HG03066 (cell line): ENCODE measurements around the gene SLC37A3.
"Not testable (repeated sequence)": the region's sequence is repeated elsewhere in the genome, so short reads cannot be mapped to it uniquely, and the experiment has no call there.

Experiments used
- ATAC-seq: cut with Tn5 transposase; IDR thresholded peaks from one replicate; pipeline ENCODE4 v1.9.1; 2021; ENCODE audit warnings: low read depth; ENCODE audit not compliant: unreplicated experiment

Gene SLC37A3

DNA sequence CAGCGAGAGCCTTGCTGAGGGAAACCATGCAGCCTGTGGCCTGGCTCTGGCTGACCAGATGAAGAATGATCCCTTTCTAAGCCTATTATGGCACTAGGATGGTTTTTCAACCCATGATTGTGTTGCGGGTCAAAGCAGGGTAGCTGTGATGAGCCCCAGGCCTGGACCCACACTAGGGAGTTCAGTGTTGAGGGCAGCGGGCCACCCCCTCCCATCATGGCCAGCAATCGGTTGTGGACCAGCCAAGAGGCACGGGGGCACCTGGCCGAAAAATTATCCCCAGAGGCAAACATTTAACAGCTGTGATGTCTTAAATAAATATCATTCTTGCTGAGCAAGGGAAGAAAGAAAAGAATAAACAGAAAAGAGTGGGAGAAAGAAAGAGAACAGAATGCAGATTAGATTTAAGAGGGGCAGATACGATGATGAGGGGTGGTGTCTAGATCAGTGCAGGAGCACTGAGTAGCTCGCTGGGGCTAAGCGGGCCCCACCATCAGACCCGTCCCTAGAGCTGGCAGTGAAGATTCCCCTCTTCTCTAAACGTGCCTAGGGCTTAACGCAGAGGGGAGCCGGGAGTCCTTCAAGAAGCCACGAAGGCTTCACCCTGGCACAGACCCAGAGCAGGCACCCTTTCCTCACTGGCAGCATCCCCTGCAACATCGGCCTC lies 82.7 kb downstream of the SLC37A3 start:
- ATAC-seq: no peak

DNA sequence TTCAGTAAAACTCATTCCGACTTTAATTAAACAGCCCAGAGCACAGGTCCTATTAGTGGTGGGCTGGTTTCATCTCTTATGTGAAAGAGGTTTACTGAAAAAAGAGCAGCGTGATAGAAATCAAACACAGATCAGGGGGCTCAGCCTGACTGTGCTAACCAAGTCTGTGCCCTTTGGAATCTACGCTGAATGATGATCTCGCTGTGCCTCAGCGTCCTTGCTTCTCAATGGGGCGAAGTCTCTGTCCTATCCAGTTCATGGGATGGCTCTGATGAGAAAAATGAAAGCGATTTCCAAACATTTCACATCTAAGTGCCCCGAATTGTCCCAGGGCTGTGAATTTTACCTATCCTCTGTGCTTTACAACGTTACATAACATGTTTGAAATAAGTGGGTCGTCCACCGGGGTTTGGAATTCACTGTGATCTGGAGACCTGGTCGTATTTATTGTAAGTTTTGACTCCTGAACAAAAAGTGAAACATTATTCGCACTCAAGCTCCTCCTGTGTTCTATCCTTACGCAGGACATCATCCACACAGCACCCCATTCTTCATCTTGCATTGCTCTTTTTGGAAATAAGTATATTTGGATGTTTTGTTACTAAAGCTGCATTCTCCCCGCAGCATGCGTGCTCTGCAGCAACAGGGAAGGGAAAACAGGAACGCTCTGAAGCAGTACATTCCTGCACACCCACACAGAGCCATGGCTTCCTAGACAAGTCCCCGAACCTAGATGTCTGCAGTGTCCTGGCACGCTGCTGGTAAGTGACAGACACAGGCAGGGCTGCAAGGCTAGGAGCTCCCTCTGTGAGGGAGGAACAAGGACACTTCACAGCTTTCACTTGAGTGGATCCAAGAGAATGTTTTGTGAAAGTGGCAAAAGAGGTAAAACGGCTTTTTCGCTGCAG lies 83.5 kb downstream of the SLC37A3 start:
- ATAC-seq: no peak

DNA sequence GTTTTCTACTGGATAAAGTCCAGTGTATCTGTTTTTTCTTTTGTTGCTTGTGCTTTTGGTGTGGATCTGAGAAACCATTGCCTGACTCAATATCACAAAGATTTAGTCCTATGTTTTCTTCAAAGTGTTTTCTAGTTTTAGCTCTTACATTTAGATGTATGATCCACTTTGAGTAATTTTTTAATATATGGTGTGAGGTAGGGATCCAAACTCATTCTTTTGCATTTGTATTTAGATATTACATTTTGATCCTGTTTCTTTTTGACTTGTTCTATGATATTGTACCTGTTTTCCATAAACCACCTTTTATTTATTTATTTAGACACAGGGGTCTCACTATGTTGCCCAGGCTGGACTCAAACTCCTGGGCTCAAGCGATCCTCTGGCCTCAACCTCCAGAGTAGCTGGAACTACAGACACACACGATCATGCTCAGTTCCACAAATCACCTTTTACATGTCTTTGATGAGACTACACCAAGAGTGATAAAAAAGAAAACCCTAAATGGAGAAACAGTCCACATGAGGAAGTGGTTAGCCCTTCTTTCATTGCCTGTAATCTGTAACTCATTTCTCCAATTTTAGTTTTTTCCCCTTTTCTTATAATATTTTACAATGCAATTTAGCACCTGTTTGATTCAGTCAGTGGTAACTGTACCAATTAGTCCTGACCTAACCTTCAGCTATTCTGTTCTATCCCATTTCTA lies 86.0 kb downstream of the SLC37A3 start:
- no peak for ATAC-seq

DNA sequence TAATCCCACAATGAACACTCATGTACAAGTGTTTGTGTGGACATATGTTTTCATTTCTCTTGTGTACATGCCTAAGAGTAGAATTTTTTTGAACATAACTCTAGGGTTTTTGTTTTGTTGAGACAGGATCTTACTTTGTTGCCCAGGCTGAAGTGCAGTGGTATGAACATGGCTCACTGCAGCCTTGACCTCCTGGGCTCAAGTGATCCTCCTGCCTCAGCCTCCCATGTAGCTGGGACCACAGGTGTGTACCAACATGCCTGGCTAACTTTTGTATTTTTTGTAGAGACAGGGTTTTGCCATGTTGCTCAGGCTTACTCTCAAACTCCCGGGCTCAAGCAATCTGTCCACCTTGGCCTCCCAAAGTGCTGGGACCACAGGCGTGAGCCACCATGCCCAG lies 87.2 kb downstream of the SLC37A3 start:
- ATAC-seq: not testable (repeated sequence)

DNA sequence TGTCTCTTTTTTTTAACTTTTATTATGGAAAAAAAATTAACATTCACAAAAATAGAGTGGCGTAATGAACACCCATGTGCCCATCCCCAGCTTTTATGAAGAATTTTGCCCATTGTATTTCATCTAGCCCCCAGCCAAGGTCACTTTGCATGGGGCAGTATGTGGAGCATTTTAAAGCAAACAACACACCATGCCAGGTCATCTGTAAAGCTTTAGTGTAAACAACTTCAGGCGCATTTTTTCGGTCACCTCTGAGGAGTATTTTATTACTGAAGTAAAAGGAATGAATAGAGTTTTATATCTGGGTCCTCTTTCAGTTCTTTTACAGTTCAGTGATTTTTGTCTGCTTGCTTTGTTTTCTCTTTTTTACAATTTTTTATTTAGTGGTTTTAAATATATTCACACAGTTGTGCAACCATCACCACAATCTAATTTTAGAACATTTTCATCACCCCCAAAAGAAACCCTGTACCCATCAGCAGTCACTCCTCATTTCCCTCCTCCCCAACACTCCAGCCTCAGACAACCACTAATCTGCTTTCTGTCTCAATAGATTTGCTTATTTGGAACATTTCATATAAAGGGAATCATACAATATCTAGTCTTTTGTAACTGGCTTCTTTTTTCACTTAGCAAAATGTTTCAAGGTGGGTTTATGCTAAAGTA lies 87.9 kb downstream of the SLC37A3 start:
- no peak for ATAC-seq

DNA sequence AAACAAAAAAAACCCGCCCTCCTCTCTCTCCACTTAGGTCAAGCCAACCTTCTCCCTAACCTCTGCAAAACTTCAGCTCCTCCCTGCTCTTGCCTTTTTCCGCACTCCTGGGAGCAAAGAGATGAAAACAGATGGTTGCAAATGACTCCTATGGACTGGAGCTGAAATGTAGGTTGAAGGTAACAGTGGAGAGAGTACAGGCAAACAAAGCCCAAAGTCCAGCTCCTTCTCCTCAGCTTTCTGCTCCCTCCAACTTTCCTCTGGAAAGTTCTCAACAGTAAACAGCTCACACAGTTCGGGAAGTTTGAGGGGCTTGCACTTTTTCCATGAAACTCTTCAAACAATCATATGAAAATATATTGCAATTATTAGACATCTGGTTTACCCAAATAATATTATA lies 90.3 kb downstream of the SLC37A3 start:
- no peak for ATAC-seq

DNA sequence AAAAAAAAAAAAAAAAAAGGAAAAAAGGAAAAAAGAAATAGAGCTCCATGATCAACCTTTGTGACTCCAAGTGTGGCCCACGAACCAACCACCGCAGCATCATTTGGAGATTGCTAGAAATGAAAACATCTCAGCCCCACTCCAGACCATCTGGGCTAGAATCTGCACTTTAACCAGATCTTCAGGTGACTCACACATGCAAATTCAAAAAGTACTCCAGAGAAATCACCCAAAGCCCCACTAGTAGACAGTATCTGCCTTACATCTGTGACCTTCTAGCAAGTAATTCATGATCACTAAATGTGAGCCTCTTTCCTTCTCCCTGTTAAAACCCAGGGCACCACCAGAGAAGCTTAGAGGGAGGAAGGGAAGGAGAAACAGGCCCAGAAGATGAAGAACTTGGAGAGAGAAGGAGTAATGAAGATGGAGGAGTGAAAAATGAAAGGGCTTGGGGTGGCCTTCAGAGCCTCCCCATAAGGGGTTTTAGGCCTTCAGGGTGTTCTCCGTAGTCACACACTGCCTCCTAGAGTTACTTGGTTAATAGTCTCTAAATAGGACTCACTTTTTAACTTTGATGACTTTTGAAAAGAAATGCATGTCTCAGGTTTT lies 94.0 kb downstream of the SLC37A3 start:
- no peak for ATAC-seq

DNA sequence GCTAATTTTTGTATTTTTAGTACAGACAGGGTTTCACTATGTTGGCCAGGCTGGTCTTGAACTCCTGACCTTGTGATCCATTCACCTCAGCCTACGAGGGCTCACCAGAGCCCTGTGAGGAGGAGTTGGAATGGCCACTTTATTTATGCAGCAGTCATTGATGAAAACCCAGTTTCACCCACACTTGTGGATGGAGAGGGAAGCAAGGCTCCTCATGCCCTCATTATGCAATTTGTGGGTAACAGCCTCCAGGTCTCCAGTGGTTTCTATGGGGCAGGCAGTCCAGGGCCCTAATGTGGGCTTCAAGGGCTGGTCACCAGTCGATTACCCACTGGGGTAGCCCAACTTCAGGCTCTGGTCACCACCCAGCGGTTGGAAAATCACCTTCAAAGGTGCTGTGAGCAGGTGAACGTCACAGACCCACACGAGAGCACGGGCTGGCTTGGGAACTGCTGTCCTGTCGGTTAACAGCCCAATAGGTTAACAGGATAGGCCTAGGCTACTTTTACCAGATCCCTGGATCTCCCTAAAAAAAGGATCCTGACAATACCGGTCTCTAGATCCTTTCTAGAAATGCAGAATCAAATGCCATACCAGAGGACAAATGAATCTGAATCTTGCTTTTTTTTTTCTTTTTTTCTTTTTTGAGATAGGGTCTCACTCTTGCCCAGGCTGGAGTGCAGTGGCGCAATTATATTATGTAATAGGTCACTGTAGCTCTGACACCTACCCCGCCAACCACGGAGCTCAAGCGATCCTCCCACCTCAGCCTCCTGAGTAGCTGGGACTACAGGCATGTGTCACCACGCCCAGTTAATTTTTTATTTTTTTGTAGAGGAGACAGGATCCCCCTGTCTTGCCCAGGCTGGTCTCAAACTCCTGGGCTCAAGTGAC lies 97.8 kb downstream of the SLC37A3 start:
- no peak for ATAC-seq

DNA sequence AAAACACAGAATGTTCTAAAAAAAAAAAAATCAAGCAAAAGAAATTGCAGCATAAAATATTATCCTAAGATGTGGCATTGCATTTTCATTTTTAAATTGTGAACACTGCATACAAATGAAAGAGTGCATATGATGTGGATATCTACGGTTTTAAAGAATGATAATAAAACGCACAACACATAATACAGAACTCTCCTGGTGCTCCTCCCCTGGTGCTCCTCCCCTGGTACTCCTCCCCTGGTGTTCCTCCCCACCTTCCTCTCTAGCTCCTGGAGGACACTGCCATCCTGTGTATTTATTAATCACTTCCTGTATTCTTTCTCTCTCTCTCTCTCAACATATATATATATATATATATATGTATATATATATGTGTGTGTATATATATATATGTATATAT lies 100.1 kb downstream of the SLC37A3 start:
- ATAC-seq: no peak

DNA sequence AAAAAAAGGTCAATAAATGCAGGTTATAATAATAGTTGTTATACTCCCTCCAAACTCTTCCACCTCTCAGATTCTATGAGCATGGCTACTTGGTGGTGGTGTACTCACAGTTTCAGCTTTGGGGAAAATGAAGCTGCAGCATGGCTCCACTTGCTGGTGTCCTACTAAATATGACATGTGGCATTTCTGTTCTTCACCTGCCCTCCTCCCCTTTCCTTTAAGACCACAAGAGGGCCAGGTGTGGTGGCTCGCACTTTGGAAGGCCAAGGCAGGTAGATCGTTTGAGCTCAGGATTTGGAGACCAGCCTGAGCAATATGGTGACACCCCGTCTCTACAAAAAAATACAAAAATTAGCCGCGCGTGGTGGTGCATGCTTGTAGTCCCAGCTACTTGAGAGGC lies 101.1 kb downstream of the SLC37A3 start:
- no peak for ATAC-seq

DNA sequence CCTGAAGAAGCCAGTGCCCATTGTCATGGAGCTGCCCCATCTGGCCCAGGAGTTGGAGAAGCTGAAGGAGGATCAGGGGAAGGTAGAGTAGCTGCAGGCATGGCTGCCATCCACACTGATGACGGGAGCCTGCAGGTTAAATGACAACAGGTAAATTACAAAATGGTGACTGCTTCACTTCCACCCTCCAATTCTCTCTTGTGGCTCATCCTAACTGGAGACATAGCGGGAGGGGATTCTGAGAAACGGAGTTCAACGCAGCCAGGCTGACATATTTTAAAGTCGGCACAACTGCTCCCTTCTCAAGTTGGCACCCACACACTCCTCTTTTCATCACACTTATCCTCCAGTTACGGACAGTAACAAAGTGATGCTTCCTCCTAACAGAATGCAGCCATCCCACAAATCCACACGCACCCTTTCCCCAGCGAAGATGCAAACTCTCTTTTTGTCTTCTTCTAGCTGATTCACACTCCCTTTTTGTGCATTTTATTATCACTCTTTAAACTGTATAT lies 103.0 kb downstream of the SLC37A3 start:
- no peak for ATAC-seq

DNA sequence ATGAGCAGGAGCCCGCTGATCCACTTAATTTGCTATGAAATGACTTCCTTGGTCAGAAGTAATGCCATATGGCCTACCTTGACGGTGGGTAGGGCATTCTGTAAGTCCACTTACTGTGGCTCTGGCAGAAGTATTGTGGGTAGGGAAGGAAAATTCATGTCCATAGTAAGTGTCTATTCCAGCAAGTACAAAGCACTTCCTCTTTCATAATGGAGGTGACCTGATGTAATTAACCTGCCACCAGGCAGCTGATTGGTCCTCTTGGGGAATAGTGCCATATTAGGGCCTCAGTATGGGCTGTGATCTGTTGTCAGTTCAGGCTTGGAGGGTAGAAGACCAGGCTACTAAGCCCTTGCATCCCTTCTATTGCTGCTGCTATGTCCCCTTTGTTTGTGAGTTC lies 103.9 kb downstream of the SLC37A3 start:
- no peak for ATAC-seq

DNA sequence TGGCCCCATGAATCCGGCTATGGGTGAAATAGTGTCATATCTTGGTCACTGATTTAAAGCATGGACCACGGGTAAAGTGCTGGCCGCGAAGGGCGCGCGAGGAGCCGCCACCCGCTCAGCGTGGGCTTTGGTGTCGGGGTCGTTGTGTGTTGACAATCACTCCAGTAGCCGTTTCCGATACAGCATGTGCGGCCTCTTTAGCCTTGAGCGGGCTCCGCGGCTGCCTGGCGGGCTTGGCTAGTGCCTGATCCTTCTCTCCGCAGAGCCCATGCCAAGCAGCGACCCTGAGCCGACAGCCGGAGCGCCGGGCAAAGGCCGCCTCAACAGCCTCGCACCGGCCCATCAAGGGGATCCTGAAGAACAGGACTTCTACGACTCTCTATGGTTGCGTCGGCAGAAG lies 105.9 kb downstream of the SLC37A3 start:
- ATAC-seq: no peak

DNA sequence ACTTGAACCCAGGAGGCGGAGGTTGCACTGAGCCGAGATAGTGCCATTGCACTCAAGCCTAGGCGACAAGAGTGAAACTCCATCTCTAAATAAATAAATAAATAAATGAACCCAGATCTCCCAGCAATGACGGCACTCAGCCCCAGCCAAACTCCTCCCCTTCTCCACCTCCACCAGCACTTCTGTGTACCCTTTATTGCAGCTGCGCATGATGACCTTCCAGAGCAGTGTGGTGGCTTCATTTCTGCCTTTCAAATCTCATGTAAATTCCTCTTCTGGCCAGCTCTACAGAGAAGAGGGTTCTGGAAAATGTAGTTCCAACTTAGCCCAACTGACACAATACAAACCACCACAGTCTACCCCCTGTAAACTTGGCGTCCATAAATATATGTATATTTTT lies 108.5 kb downstream of the SLC37A3 start:
- ATAC-seq: no peak

DNA sequence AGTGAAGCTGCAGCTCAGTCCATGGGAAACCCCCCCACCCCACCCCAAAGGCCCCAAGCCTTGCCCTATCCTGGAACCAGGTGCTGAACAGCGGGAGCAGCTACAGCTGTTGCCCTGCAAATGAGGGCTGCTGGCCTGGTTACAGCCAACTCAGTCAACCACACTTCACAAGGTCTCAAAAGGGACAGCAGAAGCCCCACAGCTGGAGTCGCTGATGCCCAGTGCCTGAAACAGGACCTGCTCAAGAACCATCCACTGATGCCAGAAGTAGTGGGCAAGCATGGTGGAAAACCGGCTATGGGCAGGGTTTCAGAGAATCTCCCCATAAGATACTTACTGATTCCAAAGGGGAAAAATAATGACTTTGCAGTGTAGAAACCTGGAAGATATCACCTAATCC lies 110.3 kb downstream of the SLC37A3 start:
- no peak for ATAC-seq

DNA sequence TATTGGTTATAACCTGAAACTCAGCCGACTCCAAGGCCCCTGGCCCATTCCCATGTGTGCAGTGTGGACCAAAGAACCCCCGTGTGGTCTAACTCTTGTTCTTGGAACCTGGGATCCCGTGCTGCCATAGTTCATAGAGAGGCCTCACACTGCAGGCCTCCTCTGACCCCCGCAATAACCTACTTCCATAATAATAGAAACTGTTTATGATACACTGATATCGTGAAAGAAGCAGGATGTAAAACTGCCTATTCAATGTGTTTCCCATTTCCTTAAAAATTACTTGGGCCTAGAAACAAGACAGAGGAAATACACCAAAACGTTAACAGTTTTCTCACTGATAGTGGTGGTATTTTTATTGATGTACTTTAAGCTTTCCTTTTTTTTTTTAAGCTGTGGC lies 112.4 kb downstream of the SLC37A3 start:
- no peak for ATAC-seq

DNA sequence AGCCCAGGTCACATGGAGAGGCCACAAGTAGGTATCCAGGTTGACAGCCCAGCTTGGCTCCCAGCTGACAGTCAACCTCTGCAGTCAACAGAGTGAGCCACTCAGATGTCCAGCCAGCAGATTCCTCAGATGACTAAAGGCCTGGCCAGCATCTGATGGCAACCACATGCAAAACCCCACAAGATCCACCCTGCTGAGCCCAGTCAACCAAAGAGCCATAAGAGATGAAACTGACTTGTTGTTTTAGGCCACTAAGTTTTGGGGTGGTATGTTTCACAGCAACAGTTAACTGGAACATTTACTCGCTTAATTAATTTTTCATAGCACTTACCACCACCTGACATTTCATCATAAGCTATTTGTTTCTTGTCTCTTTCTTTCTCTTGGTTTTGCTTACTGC lies 114.3 kb downstream of the SLC37A3 start:
- ATAC-seq: no peak
